Activated naive CD4-positive, alpha-beta T cell treated with anti-CD3 and anti-CD28 coated beads, Interleukin-2, amount 50 U/mL, for 72 hours (primary cell): ENCODE measurements around the gene KCTD15. TPM values are rescaled to one million over a fixed set of nuclear protein-coding genes. Genes with fewer than 3 reads are reported as not detected.

Source experiments
- ATAC-seq, 2 donors: fragments of 150-1000 bp; cut with Tn5 transposase; 2 replicates each; pipeline ENCODE4 v1.10.0; 2021; ENCODE audit warnings: mild to moderate bottlenecking in 2 of 2, moderate library complexity in 2 of 2
- DNase-seq, 2 donors: peaks; one replicate each; pipeline ENCODE4 v3.0.0; 2021 to 2022; ENCODE audit warnings: low spot score in 2 of 2
- H3K27ac Mint-ChIP-seq, 2 donors: one replicate each; pipeline ENCODE4 v1.8.0; 2022; ENCODE audit warnings: mild to moderate bottlenecking in 2 of 2, mixed read lengths in 2 of 2
- H3K36me3 Mint-ChIP-seq, 2 donors: one replicate each; pipeline ENCODE4 v1.8.0; 2022; ENCODE audit warnings: mixed read lengths in 2 of 2
- H3K9me3 Mint-ChIP-seq, 2 donors: one replicate each; pipeline ENCODE4 v1.8.0; 2022; ENCODE audit warnings: mixed read lengths in 2 of 2
- total RNA-seq, 2 donors: library from RNA; stranded (reverse); gene quantifications; one replicate each; pipeline ENCODE4 v1.2.3, GENCODE V29; 2022

The KCTD15 gene
- total RNA-seq, 2 donors from 2014 or later = 2.0 to 8.9 TPM

- Mint-ChIP-seq H3K27ac (peak overlapping the region in 1 of 2 donors; percentile 12), H3K9me3 (no peaks in the 10 kb centered on the region), H3K36me3 (no peaks in the 10 kb centered on the region)
- ATAC-seq (no peak), DNase-seq (no peak)
These were observed 7.5 kb downstream of the KCTD15 start for GRCh38 chr19:33804021-33804799.

GRCh38 chr19:33805313-33805712 lies 8.6 kb downstream of the KCTD15 start:
- Mint-ChIP-seq H3K9me3 (no peaks in the 10 kb centered on the region), H3K27ac (no peak overlapping the region), H3K36me3 (no peaks in the 10 kb centered on the region)
- ATAC-seq (no peak), DNase-seq (no peak)

GRCh38 chr19:33805840-33806433 lies 9.3 kb downstream of the KCTD15 start:
- no peaks in the 10 kb centered on the region for H3K9me3 Mint-ChIP-seq
- H3K36me3 Mint-ChIP-seq = no peaks in the 10 kb centered on the region
- no peak overlapping the region for H3K27ac Mint-ChIP-seq
- no peak for DNase-seq
- ATAC-seq = no peak

- no peaks in the 10 kb centered on the region for H3K36me3 Mint-ChIP-seq
- no peak overlapping the region for H3K27ac Mint-ChIP-seq
- ATAC-seq = no peak
- H3K9me3 Mint-ChIP-seq = no peaks in the 10 kb centered on the region
- no peak for DNase-seq
These were observed 9.8 kb downstream of the KCTD15 start for GRCh38 chr19:33806434-33806881.

GRCh38 chr19:33808399-33808798 lies 11.7 kb downstream of the KCTD15 start:
- no peaks in the 10 kb centered on the region for H3K9me3 Mint-ChIP-seq
- DNase-seq = no peak
- no peak for ATAC-seq

GRCh38 chr19:33809960-33810359 lies 13.3 kb downstream of the KCTD15 start:
- Mint-ChIP-seq H3K36me3 (no peaks in the 10 kb centered on the region), H3K9me3 (no peaks in the 10 kb centered on the region), H3K27ac (peak overlapping the region in 1 of 2 donors; percentile 2)
- DNase-seq = no peak
- no peak for ATAC-seq

More at GRCh38 chr19:33808399-33808798, 11.7 kb downstream of the KCTD15 start:
- no peaks in the 10 kb centered on the region for H3K36me3 Mint-ChIP-seq
- no peak overlapping the region for H3K27ac Mint-ChIP-seq

GRCh38 chr19:33810821-33811220 lies 14.2 kb downstream of the KCTD15 start:
- Mint-ChIP-seq H3K36me3 (no peaks in the 10 kb centered on the region), H3K27ac (no peak overlapping the region), H3K9me3 (no peaks in the 10 kb centered on the region)
- ATAC-seq (no peak), DNase-seq (no peak)

- Mint-ChIP-seq H3K27ac (no peak overlapping the region), H3K9me3 (no peaks in the 10 kb centered on the region), H3K36me3 (no peaks in the 10 kb centered on the region)
- no peak for ATAC-seq
- DNase-seq = no peak
These were observed 14.6 kb downstream of the KCTD15 start for GRCh38 chr19:33811246-33811645.

GRCh38 chr19:33811736-33812387 lies 15.2 kb downstream of the KCTD15 start:
- Mint-ChIP-seq H3K9me3 (no peaks in the 10 kb centered on the region), H3K27ac (no peak overlapping the region), H3K36me3 (no peaks in the 10 kb centered on the region)
- no peak for ATAC-seq
- no peak for DNase-seq

- H3K27ac Mint-ChIP-seq = no peak overlapping the region
- H3K36me3 Mint-ChIP-seq = no peaks in the 10 kb centered on the region
- H3K9me3 Mint-ChIP-seq = no peaks in the 10 kb centered on the region
- DNase-seq (no peak), ATAC-seq (no peak)
These were observed 16.0 kb downstream of the KCTD15 start for GRCh38 chr19:33812388-33813330.

GRCh38 chr19:33813391-33814101 lies 16.9 kb downstream of the KCTD15 start:
- Mint-ChIP-seq H3K27ac (no peak overlapping the region), H3K9me3 (no peaks in the 10 kb centered on the region), H3K36me3 (no peaks in the 10 kb centered on the region)
- ATAC-seq (no peak), DNase-seq (no peak)

- ATAC-seq (no peak), DNase-seq (no peak)
- Mint-ChIP-seq H3K36me3 (no peaks in the 10 kb centered on the region), H3K27ac (peak overlapping the region in 1 of 2 donors; percentile 50), H3K9me3 (no peaks in the 10 kb centered on the region)
These were observed 17.8 kb downstream of the KCTD15 start for GRCh38 chr19:33814181-33815165.

- H3K36me3 Mint-ChIP-seq = no peaks in the 10 kb centered on the region
These were observed 19.0 kb downstream of the KCTD15 start for GRCh38 chr19:33815380-33816340.

GRCh38 chr19:33818411-33818810 lies 21.7 kb downstream of the KCTD15 start:
- H3K9me3 Mint-ChIP-seq = no peaks in the 10 kb centered on the region
- no peak for ATAC-seq
- no peak overlapping the region for H3K27ac Mint-ChIP-seq
- DNase-seq = no peak
- H3K36me3 Mint-ChIP-seq = no peaks in the 10 kb centered on the region

More at GRCh38 chr19:33815380-33816340, 19.0 kb downstream of the KCTD15 start:
- no peak overlapping the region for H3K27ac Mint-ChIP-seq
- no peak for DNase-seq
- ATAC-seq = no peak
- no peaks in the 10 kb centered on the region for H3K9me3 Mint-ChIP-seq
